Activated T-cell treated with anti-CD3 and anti-CD28 coated beads, Interleukin-2, amount 50 U/mL, for 1 hour (primary cell): ENCODE data around the gene PPM1H.

Experiments used
- DNase-seq: peaks from one replicate; pipeline ENCODE4 v3.0.0-alpha.2; 2020

The PPM1H gene

GRCh38 chr12:62866451-62867082 lies 68.4 kb downstream of the PPM1H start:
- DNase-seq, result no peak

DNA sequence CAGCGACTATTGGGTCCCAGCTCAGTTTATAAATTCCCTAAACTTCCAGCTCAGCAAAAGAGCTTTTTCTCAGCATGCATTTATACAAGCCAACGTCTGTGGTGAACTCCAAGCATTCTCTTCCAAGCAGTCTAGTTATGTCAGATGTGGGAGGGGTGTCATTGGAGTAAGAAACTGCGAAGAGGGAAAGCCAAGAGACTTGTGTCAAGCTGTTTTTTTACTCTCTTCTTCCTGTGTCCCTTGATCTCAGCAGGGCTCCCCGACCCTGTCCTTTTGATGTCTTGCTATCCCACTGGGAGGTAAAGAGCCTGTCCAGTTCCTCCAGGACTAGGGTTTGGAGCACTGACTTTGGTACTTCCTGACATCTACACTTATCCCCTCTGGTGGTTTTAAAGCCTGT lies 69.0 kb downstream of the PPM1H start:
- no peak for DNase-seq

DNA sequence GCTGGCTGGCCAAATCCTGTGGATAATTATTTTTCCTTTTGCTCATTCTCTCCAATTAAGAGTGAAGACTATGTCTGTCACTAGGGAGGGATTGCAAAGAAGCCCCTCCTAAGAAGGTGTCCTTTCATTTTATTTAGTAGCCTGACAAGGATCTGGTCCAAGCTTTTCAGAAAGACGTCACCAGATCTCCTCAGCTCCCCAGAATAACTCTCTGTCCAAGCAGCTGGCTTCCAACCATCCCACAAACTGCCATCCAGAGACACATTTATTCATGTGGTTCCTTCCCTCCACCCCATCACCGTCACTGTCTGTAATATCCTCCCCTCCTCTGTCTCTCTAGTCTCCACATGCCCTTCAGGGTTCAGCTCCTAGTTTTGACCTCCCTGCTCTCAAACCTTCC lies 69.9 kb downstream of the PPM1H start:
- DNase-seq, result no peak

DNA sequence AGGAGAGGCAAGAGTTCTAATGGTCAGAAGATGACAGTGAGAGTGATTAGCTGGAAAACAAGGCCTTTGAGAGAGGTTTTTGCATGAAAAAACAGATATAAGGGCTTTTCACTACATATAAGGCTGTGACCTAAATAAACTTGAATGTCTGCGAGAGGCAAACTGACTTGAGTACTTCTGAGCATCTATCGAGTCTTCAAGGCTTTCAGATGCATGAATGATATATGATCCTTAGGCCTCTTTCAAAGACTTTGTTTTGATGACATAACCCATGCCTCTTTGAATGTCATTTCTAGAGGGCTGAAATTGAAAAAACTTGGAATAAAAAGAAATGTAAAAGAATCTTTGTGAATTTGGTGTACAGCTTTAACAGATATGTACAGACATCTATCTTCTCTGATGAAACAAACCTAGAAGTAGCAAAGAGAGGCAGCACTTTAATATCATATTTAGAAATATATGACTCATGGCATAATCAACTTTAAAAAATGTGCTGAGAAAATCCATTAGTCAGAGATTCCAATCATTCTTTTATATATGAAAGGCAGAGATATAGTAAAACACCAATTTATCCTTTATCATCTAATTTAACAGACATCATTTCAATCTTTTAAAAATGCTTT lies 72.6 kb downstream of the PPM1H start:
- no peak for DNase-seq

GRCh38 chr12:62861586-62861985 lies 73.4 kb downstream of the PPM1H start:
- DNase-seq, result no peak

DNA sequence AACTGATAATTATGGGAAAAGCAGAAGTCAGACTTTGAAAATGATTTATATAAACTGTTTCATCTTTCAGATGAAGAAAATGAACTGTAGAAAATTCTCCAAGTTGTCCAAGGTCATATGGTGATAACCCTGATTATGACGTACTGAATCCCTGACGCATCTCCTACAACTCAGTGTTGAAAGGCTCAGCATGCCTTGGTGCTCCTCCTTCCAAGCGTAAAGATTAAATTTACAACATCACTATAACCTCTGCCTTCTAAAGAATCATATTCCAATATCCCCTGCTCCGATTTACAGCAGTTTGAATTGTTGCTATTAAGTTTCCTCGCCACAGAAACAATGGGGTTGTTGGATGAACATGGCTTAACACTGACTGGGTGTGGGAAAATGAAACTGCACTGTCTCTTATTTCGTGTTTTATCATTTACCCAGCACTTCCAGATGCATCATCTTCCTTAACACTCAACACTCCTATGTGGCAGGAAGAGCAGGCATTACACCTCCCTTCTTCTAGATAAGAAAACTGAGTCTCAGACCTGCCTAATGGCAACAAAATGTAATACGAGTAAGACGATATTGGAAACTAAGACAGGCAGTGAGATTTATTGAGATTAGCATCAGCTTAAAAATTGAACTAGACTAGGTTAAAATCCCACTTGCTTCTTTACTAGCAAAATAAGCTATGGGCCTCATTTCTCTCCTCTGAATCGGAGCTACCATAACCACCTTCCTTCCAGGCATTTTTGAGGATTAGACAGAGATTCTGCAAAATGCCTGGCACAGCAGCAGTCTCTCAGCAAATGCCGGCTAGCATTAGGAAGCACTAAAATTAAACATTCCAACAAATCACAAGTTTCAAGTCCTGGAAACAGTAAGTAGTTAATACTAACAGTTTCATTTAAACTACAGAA lies 74.2 kb downstream of the PPM1H start:
- DNase-seq, result no peak

- no peak for DNase-seq
These were observed 74.9 kb downstream of the PPM1H start for GRCh38 chr12:62860020-62860419.

- no peak for DNase-seq
These were observed 75.6 kb downstream of the PPM1H start for GRCh38 chr12:62859321-62859737.

GRCh38 chr12:62856454-62856853 lies 78.5 kb downstream of the PPM1H start:
- no peak for DNase-seq

GRCh38 chr12:62854024-62854423 lies 80.9 kb downstream of the PPM1H start:
- no peak for DNase-seq

DNA sequence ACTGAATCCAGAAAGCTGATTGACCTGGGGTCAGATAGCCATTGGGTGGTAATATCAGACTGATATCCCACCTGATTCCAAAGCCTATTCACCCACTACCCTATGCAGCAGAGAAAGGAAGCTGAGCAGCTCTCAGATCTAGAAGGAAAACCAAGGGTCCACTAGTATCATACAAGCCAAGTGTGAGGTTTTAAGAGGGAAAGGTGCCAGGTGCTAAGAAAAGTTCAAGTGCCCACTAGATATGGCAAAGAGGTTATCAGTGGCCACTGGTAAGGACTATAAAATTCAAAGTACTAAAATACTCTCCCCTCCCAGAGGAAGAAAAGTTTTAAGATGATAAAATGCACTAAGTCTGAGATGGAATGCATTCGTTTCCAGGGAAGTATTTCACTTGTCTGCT lies 85.6 kb downstream of the PPM1H start:
- no peak for DNase-seq

DNA sequence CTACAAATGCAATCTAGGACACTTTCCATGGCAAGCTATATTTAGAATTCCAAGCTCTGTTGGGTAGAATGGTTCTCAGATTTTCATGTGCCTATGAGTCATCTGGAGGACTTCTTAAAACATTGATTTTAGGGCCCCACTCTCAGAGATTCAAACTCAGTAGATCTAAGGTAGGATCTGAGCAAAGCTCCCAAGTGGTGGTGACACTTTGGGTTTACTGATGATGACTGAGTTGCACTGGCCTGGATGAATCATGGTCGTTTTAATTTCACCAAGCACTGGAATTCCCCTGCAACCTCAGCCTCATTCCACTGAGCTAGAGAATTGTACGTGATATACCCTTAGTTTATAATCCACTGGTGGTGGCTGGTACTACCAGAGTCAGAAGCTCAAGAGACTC lies 86.5 kb downstream of the PPM1H start:
- no peak for DNase-seq

GRCh38 chr12:62847709-62848108 lies 87.2 kb downstream of the PPM1H start:
- DNase-seq, result no peak

GRCh38 chr12:62846491-62846890 lies 88.5 kb downstream of the PPM1H start:
- DNase-seq, result no peak

GRCh38 chr12:62844915-62845314 lies 90.0 kb downstream of the PPM1H start:
- DNase-seq, result no peak

DNA sequence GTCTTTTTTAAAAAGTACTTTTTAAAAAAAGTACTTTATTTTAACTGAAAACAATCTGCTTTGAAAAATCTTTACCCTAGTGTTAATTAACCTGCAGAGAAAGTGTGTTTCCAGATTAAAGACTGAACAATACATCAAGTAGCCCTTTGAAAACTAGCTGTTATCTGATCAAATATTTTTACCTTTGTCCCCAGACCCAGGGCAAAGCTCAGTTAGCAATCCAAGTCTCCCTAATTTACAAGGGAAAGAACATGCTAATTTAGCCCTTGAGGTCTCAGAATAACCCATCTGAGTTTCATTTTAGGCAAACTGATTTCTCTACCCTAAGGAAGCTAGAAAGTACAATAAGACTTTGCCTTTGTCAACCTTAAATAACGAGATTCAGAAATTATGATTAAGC lies 91.2 kb downstream of the PPM1H start:
- DNase-seq, result no peak

GRCh38 chr12:62841846-62842245 lies 93.1 kb downstream of the PPM1H start:
- DNase-seq, result no peak

DNA sequence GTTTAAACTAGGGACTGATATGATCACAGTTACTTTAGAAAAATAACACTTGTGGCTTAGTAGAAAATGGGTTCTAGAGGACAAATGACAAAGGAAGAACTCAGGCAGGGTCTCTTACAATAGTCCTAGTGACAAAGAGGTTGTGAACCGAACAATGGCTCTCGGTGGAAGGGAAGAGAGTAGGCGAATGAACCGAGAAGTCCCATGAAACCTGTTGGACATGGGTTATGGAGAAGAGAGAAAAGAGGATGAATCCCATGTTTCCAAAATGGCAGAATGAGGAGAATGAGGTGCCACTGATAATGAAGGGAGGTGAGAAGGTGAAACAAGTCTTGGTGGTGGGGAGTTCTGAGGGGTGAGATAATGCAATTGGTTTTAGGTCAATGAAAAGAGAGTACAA lies 94.1 kb downstream of the PPM1H start:
- DNase-seq, result no peak

- no peak for DNase-seq
These were observed 94.9 kb downstream of the PPM1H start for GRCh38 chr12:62839869-62840660.

DNA sequence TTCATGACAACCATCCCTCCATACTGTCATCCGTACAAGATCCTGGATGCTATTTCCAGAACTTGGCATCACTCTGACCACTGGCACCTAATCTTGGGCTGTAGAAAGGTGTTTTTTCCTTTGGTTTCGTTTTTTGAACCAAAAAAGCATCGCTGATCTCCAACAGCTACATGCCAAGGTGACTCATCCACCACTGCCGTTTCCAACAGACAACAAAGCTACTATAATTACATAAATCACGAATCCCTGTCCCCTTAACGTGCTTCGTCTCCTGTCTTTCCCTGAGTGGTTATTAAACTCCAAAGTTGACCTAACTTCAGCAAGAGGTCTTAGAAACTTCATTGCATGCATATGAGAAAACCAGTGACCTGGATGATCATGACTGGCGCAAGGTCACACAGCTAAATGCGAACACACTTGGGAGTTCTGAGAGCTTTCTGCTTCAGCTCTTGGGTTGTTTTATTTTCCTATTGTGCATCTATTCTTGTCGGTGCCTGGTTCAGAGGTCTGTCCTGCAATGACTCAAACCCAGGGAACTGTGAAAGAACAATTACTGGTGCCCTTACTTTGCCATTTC lies 99.9 kb downstream of the PPM1H start:
- no peak for DNase-seq

DNA sequence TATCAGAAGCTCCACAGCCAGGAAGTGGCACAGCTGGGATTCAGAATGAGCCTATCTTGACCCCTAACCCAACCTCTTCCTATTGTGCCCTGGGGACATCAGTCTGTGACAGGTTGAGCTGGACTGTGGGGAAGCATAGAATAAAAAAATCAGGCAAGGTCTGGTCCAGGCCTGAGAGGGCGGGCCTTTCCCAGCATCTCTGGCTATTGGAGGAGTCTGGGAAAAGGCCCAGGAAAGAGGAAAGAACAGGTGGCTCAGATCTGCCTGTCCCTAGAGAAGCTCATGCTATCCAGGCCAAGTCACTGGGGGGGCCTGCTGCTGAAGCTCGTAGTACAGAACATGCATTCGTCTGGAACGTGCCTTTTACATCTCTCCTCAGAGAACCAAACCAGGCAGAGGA lies 100.5 kb downstream of the PPM1H start:
- DNase-seq, result no peak

DNA sequence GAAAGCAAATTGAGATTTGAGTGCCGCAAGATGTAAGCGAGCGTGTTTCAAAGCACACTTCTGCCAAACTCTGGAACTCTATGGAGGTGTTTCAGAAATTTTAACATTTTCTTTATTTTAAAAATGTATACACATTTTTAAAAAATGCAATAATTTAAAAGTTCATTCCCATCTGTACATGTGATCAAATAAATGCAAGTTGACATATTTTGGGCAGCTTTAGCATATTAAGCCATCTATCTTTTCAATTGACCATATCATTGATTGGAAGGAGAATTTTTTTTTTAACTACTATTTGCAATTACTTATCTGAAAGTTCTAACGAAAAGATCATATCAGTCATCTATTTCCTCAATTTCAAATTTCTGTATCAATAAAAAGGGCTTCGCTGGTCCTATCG lies 101.3 kb downstream of the PPM1H start:
- DNase-seq, result no peak

- DNase-seq, result no peak
These were observed 102.4 kb downstream of the PPM1H start for GRCh38 chr12:62832558-62832957.
